Measurements from ENCODE around the gene RIPPLY2. TPM values are rescaled to one million over a fixed set of nuclear protein-coding genes. Genes with fewer than 3 reads are reported as not detected.

The RIPPLY2 gene
- total and polyA plus RNA-seq, 9 of the 15 experiments (the other 6 are each of a cell fraction or from before 2014, with no cell fraction given), result not detected

GRCh38 chr6:83859410-83860358, 6.5 kb downstream of the RIPPLY2 start, which contains the start of gene CYB5R4 (continued):
- TF ChIP-seq ZNF407 (IDR thresholded peaks at IDR 0.05; ENCODE audit: low read depth), result peak; percentile 51; the same call in 1 of the 2 replicates
- TF ChIP-seq FOXA3 (CRISPR knock-in tag; conservative IDR thresholded peaks at IDR 0.05 in 1 of 2, IDR thresholded peaks at IDR 0.05 in 1 of 2), result peak in 1 of 2 experiments; percentile 91; a peak in 2 of 4 replicates
- TF ChIP-seq ASH1L (IDR thresholded peaks at IDR 0.05; ENCODE audit: borderline replicate concordance, low read depth, partially characterized antibody), result peak; percentile 42
- TF ChIP-seq JUN (IDR thresholded peaks at IDR 0.05; ENCODE audit: borderline replicate concordance, low read depth, low read length), result peak; percentile 36; the same call in 1 of the 2 replicates
- TF ChIP-seq JUN (CRISPR knock-in tag; IDR thresholded peaks at IDR 0.05; ENCODE audit: borderline replicate concordance), result peak; percentile 97
- peak; percentile 92 for TF ChIP-seq CREM (IDR thresholded peaks at IDR 0.05; ENCODE audit: low read depth)
- TF ChIP-seq TCF7L2 (IDR thresholded peaks at IDR 0.05; ENCODE audit: low read depth, low read length), result peak; percentile 70; the same call in 1 of the 2 replicates
- TF ChIP-seq, protein P1, sequence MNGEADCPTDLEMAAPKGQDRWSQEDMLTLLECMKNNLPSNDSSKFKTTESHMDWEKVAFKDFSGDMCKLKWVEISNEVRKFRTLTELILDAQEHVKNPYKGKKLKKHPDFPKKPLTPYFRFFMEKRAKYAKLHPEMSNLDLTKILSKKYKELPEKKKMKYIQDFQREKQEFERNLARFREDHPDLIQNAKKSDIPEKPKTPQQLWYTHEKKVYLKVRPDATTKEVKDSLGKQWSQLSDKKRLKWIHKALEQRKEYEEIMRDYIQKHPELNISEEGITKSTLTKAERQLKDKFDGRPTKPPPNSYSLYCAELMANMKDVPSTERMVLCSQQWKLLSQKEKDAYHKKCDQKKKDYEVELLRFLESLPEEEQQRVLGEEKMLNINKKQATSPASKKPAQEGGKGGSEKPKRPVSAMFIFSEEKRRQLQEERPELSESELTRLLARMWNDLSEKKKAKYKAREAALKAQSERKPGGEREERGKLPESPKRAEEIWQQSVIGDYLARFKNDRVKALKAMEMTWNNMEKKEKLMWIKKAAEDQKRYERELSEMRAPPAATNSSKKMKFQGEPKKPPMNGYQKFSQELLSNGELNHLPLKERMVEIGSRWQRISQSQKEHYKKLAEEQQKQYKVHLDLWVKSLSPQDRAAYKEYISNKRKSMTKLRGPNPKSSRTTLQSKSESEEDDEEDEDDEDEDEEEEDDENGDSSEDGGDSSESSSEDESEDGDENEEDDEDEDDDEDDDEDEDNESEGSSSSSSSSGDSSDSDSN (IDR thresholded peaks at IDR 0.05; ENCODE audit: borderline replicate concordance in 1 of 2, low read depth in 2 of 2, low read length in 2 of 2), result 0 out of 4 replicates have a peak, but pooled peaks of 1 of the 2 experiments have one; percentile 41
- peak; percentile 100 for TF ChIP-seq EHMT2 (IDR thresholded peaks at IDR 0.05)
- no peak for TF ChIP-seq CHD1 (IDR thresholded peaks at IDR 0.05; ENCODE audit: low read length)
- TF ChIP-seq BRF1 (IDR thresholded peaks at IDR 0.05; ENCODE audit: borderline replicate concordance, extremely low read depth, insufficient read length), result no peak
- TF ChIP-seq SRSF9 (IDR thresholded peaks at IDR 0.05; ENCODE audit: borderline replicate concordance, low read depth, low read length), result no peak
- TF ChIP-seq RHOXF2B (CRISPR knock-in tag; conservative IDR thresholded peaks at IDR 0.05), result no peak
- TF ChIP-seq, protein P2, sequence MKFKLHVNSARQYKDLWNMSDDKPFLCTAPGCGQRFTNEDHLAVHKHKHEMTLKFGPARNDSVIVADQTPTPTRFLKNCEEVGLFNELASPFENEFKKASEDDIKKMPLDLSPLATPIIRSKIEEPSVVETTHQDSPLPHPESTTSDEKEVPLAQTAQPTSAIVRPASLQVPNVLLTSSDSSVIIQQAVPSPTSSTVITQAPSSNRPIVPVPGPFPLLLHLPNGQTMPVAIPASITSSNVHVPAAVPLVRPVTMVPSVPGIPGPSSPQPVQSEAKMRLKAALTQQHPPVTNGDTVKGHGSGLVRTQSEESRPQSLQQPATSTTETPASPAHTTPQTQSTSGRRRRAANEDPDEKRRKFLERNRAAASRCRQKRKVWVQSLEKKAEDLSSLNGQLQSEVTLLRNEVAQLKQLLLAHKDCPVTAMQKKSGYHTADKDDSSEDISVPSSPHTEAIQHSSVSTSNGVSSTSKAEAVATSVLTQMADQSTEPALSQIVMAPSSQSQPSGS (CRISPR knock-in tag; IDR thresholded peaks at IDR 0.05), result no peak
